ENCODE results near the gene SNAPC5.

The SNAPC5 gene

DNA sequence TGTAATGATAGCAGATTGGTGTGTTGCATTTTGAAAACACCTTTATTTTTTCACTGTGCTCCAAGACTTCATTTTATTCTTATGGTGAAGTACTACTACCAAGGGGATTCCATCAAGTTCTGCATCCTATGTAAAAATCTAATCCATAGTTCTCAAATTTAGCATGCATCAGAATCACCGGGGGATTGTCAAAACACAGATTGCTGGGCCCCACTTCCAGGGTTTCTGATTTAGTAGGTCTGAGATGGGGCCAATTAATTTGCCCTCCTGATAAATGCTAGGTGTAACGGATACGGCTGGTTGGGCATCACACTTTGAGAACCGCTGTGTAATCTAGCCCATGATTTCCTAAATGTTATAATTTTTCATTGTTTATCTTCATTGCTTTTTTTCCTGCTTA, 8.3 kb upstream of the SNAPC5 start:
- no peak for TF ChIP-seq SIN3A (IDR thresholded peaks at IDR 0.05; ENCODE audit: borderline replicate concordance, insufficient read depth, low read length)
- no peak for TF ChIP-seq TAF1 (IDR thresholded peaks at IDR 0.05; ENCODE audit: borderline replicate concordance, insufficient read depth, low read length)
- TF ChIP-seq FOXP2 (optimal IDR thresholded peaks at IDR 0.05; ENCODE audit: borderline replicate concordance, extremely low read depth, extremely low read length, insufficient read depth), result no peak
- TF ChIP-seq, protein P1, sequence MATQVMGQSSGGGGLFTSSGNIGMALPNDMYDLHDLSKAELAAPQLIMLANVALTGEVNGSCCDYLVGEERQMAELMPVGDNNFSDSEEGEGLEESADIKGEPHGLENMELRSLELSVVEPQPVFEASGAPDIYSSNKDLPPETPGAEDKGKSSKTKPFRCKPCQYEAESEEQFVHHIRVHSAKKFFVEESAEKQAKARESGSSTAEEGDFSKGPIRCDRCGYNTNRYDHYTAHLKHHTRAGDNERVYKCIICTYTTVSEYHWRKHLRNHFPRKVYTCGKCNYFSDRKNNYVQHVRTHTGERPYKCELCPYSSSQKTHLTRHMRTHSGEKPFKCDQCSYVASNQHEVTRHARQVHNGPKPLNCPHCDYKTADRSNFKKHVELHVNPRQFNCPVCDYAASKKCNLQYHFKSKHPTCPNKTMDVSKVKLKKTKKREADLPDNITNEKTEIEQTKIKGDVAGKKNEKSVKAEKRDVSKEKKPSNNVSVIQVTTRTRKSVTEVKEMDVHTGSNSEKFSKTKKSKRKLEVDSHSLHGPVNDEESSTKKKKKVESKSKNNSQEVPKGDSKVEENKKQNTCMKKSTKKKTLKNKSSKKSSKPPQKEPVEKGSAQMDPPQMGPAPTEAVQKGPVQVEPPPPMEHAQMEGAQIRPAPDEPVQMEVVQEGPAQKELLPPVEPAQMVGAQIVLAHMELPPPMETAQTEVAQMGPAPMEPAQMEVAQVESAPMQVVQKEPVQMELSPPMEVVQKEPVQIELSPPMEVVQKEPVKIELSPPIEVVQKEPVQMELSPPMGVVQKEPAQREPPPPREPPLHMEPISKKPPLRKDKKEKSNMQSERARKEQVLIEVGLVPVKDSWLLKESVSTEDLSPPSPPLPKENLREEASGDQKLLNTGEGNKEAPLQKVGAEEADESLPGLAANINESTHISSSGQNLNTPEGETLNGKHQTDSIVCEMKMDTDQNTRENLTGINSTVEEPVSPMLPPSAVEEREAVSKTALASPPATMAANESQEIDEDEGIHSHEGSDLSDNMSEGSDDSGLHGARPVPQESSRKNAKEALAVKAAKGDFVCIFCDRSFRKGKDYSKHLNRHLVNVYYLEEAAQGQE (IDR thresholded peaks at IDR 0.05; ENCODE audit: insufficient read depth in 1 of 2, low read depth in 2 of 2, low read length in 2 of 2), result no peak
- TF ChIP-seq POLR2AphosphoS5 (IDR thresholded peaks at IDR 0.05; ENCODE audit: low read depth, low read length), result no peak

DNA sequence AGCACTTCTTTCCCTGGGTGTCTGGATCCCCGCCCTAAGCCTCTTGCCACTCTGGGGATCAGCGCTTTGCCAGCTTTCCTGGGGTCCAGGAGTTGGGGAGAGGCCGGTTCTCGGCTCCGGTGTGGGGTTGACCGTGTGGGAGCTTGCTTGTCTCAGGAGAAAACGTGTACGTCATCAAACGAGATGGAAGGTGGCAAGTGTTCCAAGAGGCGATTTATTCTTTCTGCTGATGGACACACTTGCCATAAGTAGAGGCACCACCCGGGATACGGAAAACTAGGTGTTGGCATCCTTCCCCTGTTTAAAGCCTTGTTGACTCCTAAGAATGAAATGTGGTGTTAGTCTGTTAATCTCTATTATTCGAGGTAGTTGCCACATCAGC, 7.9 kb upstream of the SNAPC5 start:
- TF ChIP-seq SIN3A (IDR thresholded peaks at IDR 0.05; ENCODE audit: borderline replicate concordance, insufficient read depth, low read length) (no peak), POLR2AphosphoS5 (IDR thresholded peaks at IDR 0.05; ENCODE audit: low read depth, low read length) (no peak), TAF1 (IDR thresholded peaks at IDR 0.05; ENCODE audit: borderline replicate concordance, insufficient read depth, low read length) (no peak), FOXP2 (optimal IDR thresholded peaks at IDR 0.05; ENCODE audit: borderline replicate concordance, extremely low read depth, extremely low read length, insufficient read depth) (no peak)
- TF ChIP-seq, protein P1 (IDR thresholded peaks at IDR 0.05; ENCODE audit: insufficient read depth in 1 of 2, low read depth in 2 of 2, low read length in 2 of 2), result no peak

DNA sequence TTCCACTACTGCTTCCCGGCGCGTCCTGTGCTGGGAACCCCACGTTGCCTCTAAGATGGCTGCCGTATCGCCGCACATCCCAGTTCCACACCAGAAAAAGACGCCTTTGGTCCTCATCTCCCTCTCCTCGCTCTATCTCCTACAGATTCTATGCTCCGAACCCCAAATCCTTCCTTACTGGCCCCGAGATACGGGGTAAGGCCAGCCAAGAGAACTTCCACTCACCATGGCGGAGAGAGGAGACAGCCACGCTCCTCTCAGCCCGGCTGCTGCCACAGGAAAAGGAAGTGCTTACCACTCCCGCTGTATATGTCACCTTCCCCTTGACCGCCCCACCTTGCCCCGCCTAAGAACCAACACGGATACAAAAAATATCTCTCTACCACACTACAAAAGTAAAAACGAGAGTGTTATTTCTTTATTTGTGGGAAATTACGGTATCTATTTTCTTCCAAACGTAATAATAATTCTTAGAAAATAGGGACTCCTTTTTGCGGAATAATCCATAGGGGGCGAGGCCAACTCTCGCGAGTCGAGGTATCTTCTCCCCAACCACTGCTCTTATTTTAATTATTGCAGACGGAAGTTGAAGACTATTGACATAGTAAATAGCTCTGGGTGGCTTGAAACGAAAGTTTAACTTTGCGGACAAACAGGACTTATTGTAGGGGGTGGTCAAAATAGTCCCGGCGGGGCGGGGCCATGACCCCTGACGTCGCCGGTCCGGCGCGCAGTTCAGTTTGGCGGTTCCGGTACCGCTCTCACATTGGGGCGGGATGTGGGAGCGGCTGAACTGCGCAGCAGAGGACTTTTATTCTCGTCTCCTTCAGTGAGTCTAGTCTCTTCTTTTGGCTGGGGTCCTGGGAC, 7.2 kb upstream of the SNAPC5 start, which contains the start of the genes RPL4 and ZWILCH:
Gene RPL4, minus strand, starts transcription at position 293 of the 867 bp plus-strand sequence. Its CDS starts 65 bp downstream, at position 228.
Gene ZWILCH, plus strand, starts transcription at position 764 of the 867 bp plus-strand sequence. Its CDS starts 13 bp downstream, at position 777.
- TF ChIP-seq TAF1 (IDR thresholded peaks at IDR 0.05; ENCODE audit: borderline replicate concordance, insufficient read depth, low read length), result peak; percentile 98
- TF ChIP-seq, protein P1 (IDR thresholded peaks at IDR 0.05; ENCODE audit: insufficient read depth in 1 of 2, low read depth in 2 of 2, low read length in 2 of 2), result peak; percentile 8 to 70; a peak in 2 of 4 replicates
- TF ChIP-seq SIN3A (IDR thresholded peaks at IDR 0.05; ENCODE audit: borderline replicate concordance, insufficient read depth, low read length), result peak; percentile 1; the same call in 1 of the 2 replicates
- TF ChIP-seq FOXP2 (optimal IDR thresholded peaks at IDR 0.05; ENCODE audit: borderline replicate concordance, extremely low read depth, extremely low read length, insufficient read depth), result peak; percentile 29
- peak; percentile 84 for TF ChIP-seq POLR2AphosphoS5 (IDR thresholded peaks at IDR 0.05; ENCODE audit: low read depth, low read length)

DNA sequence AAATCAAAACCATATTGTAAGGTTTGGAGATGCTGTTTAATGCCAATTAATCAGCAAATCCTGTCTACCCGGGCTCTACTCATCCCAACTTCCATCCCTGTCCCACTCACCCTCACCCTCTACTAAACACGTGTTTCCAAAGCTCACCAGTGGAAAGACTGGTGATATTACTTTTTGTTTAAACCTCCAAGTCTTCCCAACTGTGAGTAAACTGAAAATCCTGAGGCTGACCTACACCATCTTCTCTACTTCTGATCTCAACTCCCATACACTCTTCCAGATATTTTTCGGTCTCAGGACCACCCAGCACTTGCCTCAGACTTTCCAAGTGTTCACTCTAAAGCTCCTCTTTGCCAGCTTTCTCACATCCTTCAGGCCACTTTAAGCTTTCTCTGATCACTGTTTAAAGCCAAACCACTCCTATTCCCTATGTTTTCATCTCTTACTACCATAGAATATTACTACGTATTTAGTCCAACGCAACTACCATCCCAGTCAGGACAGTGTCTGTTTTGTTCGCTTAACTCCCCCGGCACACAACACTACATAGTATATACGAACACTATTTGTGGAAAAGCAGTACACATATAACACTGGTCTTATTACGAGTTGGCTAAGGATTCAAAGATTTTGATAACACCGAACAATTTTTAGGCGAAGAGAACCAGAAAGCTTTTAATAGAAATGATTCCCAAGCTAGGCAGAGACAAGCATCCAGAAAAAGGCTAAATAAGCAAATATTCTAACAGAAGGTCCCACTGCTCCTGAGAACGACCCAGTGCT, 6.4 kb upstream of the SNAPC5 start:
- TF ChIP-seq, protein P1 (IDR thresholded peaks at IDR 0.05; ENCODE audit: insufficient read depth in 1 of 2, low read depth in 2 of 2, low read length in 2 of 2), result 0 out of 4 replicates have a peak, but pooled peaks of 1 of the 2 experiments have one; percentile 16
- TF ChIP-seq POLR2AphosphoS5 (IDR thresholded peaks at IDR 0.05; ENCODE audit: low read depth, low read length) (peak; percentile 4), FOXP2 (optimal IDR thresholded peaks at IDR 0.05; ENCODE audit: borderline replicate concordance, extremely low read depth, extremely low read length, insufficient read depth) (no peak), SIN3A (IDR thresholded peaks at IDR 0.05; ENCODE audit: borderline replicate concordance, insufficient read depth, low read length) (peak; percentile 82; the same call in 1 of the 2 replicates), TAF1 (IDR thresholded peaks at IDR 0.05; ENCODE audit: borderline replicate concordance, insufficient read depth, low read length) (no peak)

All from PFSK-1 (cell line).